ENCODE results near the gene CTAG2. TPM values are rescaled to one million over a fixed set of nuclear protein-coding genes. Genes with fewer than 3 reads are reported as not detected.

CTAG2 gene
- total RNA-seq, 2 experiments from 2014 or later: 17.1 to 21.0 TPM

Other genes with a start within 250 kb of the CTAG2 start
- gene DNASE1L1, start 244.3 kb downstream of the CTAG2 start, total RNA-seq: 10 to 100 TPM; 20.5 to 26.2 TPM
- gene TAFAZZIN, start 242.0 kb downstream of the CTAG2 start, total RNA-seq: 10 to 100 TPM; 94.7 to 95.3 TPM
- gene ATP6AP1, start 224.9 kb downstream of the CTAG2 start, total RNA-seq: 10 to 100 TPM; 46.9 to 51.1 TPM
- gene GDI1, start 216.4 kb downstream of the CTAG2 start, total RNA-seq: 100 to 1,000 TPM; 138 to 147 TPM
- gene FAM50A, start 209.4 kb downstream of the CTAG2 start, total RNA-seq: 10 to 100 TPM; 59.2 to 70.3 TPM
- gene PLXNA3, start 195.3 kb downstream of the CTAG2 start, total RNA-seq: 10 to 100 TPM; 62.5 to 64.1 TPM
- gene LAGE3, start 174.3 kb downstream of the CTAG2 start, total RNA-seq: 10 to 100 TPM; 32.2 to 34.8 TPM
- 10 to 100 TPM; 43.8 to 45.3 TPM for gene UBL4A, start 167.0 kb downstream of the CTAG2 start, total RNA-seq
- gene SLC10A3, start 162.9 kb downstream of the CTAG2 start, total RNA-seq: 10 to 100 TPM; 25.3 to 27.3 TPM
- gene FAM3A, start 137.3 kb downstream of the CTAG2 start, total RNA-seq: 10 to 100 TPM; 42.3 to 45.4 TPM
- 100 to 1,000 TPM in 1 of 2 experiments, 10 to 100 TPM in 1; 89.2 to 102 TPM for gene G6PD, start 106.7 kb downstream of the CTAG2 start, total RNA-seq
- 10 to 100 TPM; 56.1 to 61.7 TPM for gene IKBKG, start 106.0 kb downstream of the CTAG2 start, total RNA-seq
- gene CTAG1A, start 68.4 kb downstream of the CTAG2 start, total RNA-seq: not detected
- gene CTAG1B, start 34.3 kb downstream of the CTAG2 start, total RNA-seq: not detected
- gene GAB3, start 97.5 kb upstream of the CTAG2 start, total RNA-seq: 10 to 100 TPM; 17.7 to 18.7 TPM
- 10 to 100 TPM; 67.2 to 70.5 TPM for gene DKC1, start 109.3 kb upstream of the CTAG2 start, total RNA-seq
- gene MPP1, start 151.9 kb upstream of the CTAG2 start, total RNA-seq: 10 to 100 TPM; 59.8 to 64.9 TPM
- 1 to 10 TPM in 1 of 2 experiments, not detected in 1; 1.6 TPM for gene SMIM9, start 181.1 kb upstream of the CTAG2 start, total RNA-seq
- gene F8A1, start 232.8 kb upstream of the CTAG2 start, total RNA-seq: 10 to 100 TPM; 47.9 to 50.5 TPM